ENCODE results near the gene SLC35D1. TPM values are rescaled to one million over a fixed set of nuclear protein-coding genes. Genes with fewer than 3 reads are reported as not detected.

The SLC35D1 gene
- total and polyA plus RNA-seq, 10 of the 15 experiments (the other 5 are each of a cell fraction or from before 2014, with no cell fraction given) = 2.9 to 12.4 (median 8.6) TPM

GRCh38 chr1:66993076-66993475, 60.9 kb downstream of the SLC35D1 start (continued):
- no peak for TF ChIP-seq ZBTB4 (CRISPR knock-in tag; IDR thresholded peaks at IDR 0.05)
- TF ChIP-seq YY1 (IDR thresholded peaks at IDR 0.05; ENCODE audit: low read depth, low read length) = no peak
- no peak for TF ChIP-seq HDAC6 (IDR thresholded peaks at IDR 0.05; ENCODE audit: unreplicated experiment)

- ChIA-PET SMC1A (ENCODE audit: uncharacterized antibody, unreplicated experiment) (interaction anchor here (0.6 to 4.9 kb wide), 10 partner anchors 10 to 651 kb away, joined by 3 to 19 read pairs (median 4); no protein-coding TSS in a partner anchor), RAD21 (ENCODE audit: unreplicated experiment) (interaction anchor here (1.2 to 2.1 kb wide), 3 partner anchors 10 to 163 kb away, joined by 3 to 7 read pairs (median 4); no protein-coding TSS in a partner anchor), CTCF (interaction anchor here (0.7 to 2.9 kb wide), 5 partner anchors 11 to 515 kb away, joined by 3 to 15 read pairs (median 7); no protein-coding TSS in a partner anchor), POLR2A (interaction anchor here (0.7 to 1.8 kb wide), 4 partner anchors 25 to 68 kb away, joined by 3 to 10 read pairs (median 4); partner anchors contain the start of genes DNAI4, MIER1 and SLC35D1)
- FAIRE-seq (no peak), ATAC-seq (no peak), DNase-seq (ENCODE audit: low read depth, low spot score) (no peak)
- no peaks in the 10 kb centered on the region for H4K20me1 ChIP-seq (ENCODE audit: control insufficient read depth, insufficient read depth)
- H3K4me1 ChIP-seq (ENCODE audit: control insufficient read depth, insufficient read depth, low read length) = peaks cover 17% of the 10 kb centered on the region
- WGBS (ENCODE audit: insufficient coverage, insufficient replicate concordance, low lambda C conversion rate, missing lambda C conversion rate) = 95% methylated on average over 1 of the region's 1 CpG
- no peak overlapping the region for H3K9ac ChIP-seq (ENCODE audit: control insufficient read depth, insufficient read depth, low read length)
- no peak overlapping the region for H3K4me3 ChIP-seq
- H3K9me3 ChIP-seq (replicated peaks; ENCODE audit: control insufficient read depth, insufficient read depth, low read length) = no peaks in the 10 kb centered on the region
- intact Hi-C loops (cut with micrococcal nuclease; ENCODE audit: unreplicated experiment) (loop anchor here (2.0 to 10.0 kb wide), 3 partner anchors 55 to 439 kb away; no protein-coding TSS in a partner anchor), in situ Hi-C loops (cut with MboI) (loop anchor here (10.0 kb wide), 1 partner anchor 439 kb away; no protein-coding TSS in a partner anchor)
- H3K27me3 ChIP-seq (replicated peaks in 1 of 2; ENCODE audit: control insufficient read depth in 2 of 2, insufficient read depth in 2 of 2, low read length in 1 of 2) = no peaks in the 10 kb centered on the region
- no peak overlapping the region for H3K27ac ChIP-seq (ENCODE audit: control insufficient read depth, insufficient read depth)
- H3K79me2 ChIP-seq (ENCODE audit: control insufficient read depth, insufficient read depth, low read length) = no peaks in the 10 kb centered on the region
- no peak overlapping the region for H3K4me2 ChIP-seq (ENCODE audit: control insufficient read depth, insufficient read depth)
- peaks cover 0 to 19% of the 10 kb centered on the region in 2 experiments; a peak in 2 of 4 replicates for H3K36me3 ChIP-seq (ENCODE audit: control insufficient read depth in 2 of 2, insufficient read depth in 2 of 2, low read length in 1 of 2)
- no TSS peak for BruUV-seq (replicated peaks)
- no peak overlapping the region for H2AFZ ChIP-seq (ENCODE audit: control insufficient read depth, low read depth, low read length)
- TF ChIP-seq KAT2A (conservative IDR thresholded peaks at IDR 0.05; ENCODE audit: control insufficient read depth, low read depth, low read length) = no peak
- TF ChIP-seq NRF1 (conservative IDR thresholded peaks at IDR 0.05; ENCODE audit: low read depth, low read length) = no peak
- TF ChIP-seq IRF5 (IDR thresholded peaks at IDR 0.05; ENCODE audit: borderline replicate concordance) = no peak
- no peak for TF ChIP-seq STAT1 (conservative IDR thresholded peaks at IDR 0.05)
- TF ChIP-seq NFYA (IDR thresholded peaks at IDR 0.05; ENCODE audit: borderline replicate concordance, low read depth, low read length) = no peak
- no peak for TF ChIP-seq RAD21 (IDR thresholded peaks at IDR 0.05; ENCODE audit: insufficient read depth, low read depth, low read length)
- no peak for TF ChIP-seq ZZZ3 (IDR thresholded peaks at IDR 0.05; ENCODE audit: control insufficient read depth, insufficient read length, low read depth)
- TF ChIP-seq ETV6 (conservative IDR thresholded peaks at IDR 0.05 in 1 of 2, IDR thresholded peaks at IDR 0.05 in 1 of 2; ENCODE audit: borderline replicate concordance in 1 of 2, low read depth in 1 of 2) = no peak
- TF ChIP-seq ZBTB40 (IDR thresholded peaks at IDR 0.05; ENCODE audit: borderline replicate concordance) = no peak
- no peak for TF ChIP-seq ZSCAN29 (IDR thresholded peaks at IDR 0.05)
Observed at GRCh38 chr1:66985835-66986234, 68.1 kb downstream of the SLC35D1 start.
